Measurements from ENCODE around the gene CHSY3.

The CHSY3 gene

GRCh38 chr5:130116462-130116861 lies 212.2 kb downstream of the CHSY3 start:
- Histone ChIP-seq H3K9me3 (ENCODE audit: control insufficient read depth, low read length) (no peaks in the 10 kb centered on the region), H3K27ac (ENCODE audit: insufficient read depth, low read length, poor library complexity, severe bottlenecking) (no peak overlapping the region), H3K27me3 (replicated peaks; ENCODE audit: control insufficient read depth, insufficient read depth, low read length, poor library complexity, severe bottlenecking) (no peaks in the 10 kb centered on the region), H3K36me3 (ENCODE audit: control insufficient read depth, insufficient read depth, low read length) (no peaks in the 10 kb centered on the region), H3K4me1 (ENCODE audit: control insufficient read depth, insufficient read depth, low read length, poor library complexity, severe bottlenecking) (no peaks in the 10 kb centered on the region), H3K4me3 (ENCODE audit: insufficient read depth, low read depth, low read length, poor library complexity, severe bottlenecking) (no peak overlapping the region)
- no peak for DNase-seq

GRCh38 chr5:130116972-130117371 lies 212.7 kb downstream of the CHSY3 start:
- Histone ChIP-seq H3K27me3 (replicated peaks; ENCODE audit: control insufficient read depth, insufficient read depth, low read length, poor library complexity, severe bottlenecking) (no peaks in the 10 kb centered on the region), H3K27ac (ENCODE audit: insufficient read depth, low read length, poor library complexity, severe bottlenecking) (no peak overlapping the region), H3K9me3 (ENCODE audit: control insufficient read depth, low read length) (no peaks in the 10 kb centered on the region), H3K4me3 (ENCODE audit: insufficient read depth, low read depth, low read length, poor library complexity, severe bottlenecking) (no peak overlapping the region), H3K36me3 (ENCODE audit: control insufficient read depth, insufficient read depth, low read length) (no peaks in the 10 kb centered on the region), H3K4me1 (ENCODE audit: control insufficient read depth, insufficient read depth, low read length, poor library complexity, severe bottlenecking) (no peaks in the 10 kb centered on the region)
- DNase-seq: no peak

- H3K27me3 ChIP-seq (replicated peaks; ENCODE audit: control insufficient read depth, insufficient read depth, low read length, poor library complexity, severe bottlenecking): no peaks in the 10 kb centered on the region
- H3K4me3 ChIP-seq (ENCODE audit: insufficient read depth, low read depth, low read length, poor library complexity, severe bottlenecking): no peak overlapping the region
- no peaks in the 10 kb centered on the region for H3K4me1 ChIP-seq (ENCODE audit: control insufficient read depth, insufficient read depth, low read length, poor library complexity, severe bottlenecking)
- H3K27ac ChIP-seq (ENCODE audit: insufficient read depth, low read length, poor library complexity, severe bottlenecking): no peak overlapping the region
- H3K36me3 ChIP-seq (ENCODE audit: control insufficient read depth, insufficient read depth, low read length): no peaks in the 10 kb centered on the region
- H3K9me3 ChIP-seq (ENCODE audit: control insufficient read depth, low read length): no peaks in the 10 kb centered on the region
- DNase-seq: no peak
These were observed 222.5 kb downstream of the CHSY3 start for GRCh38 chr5:130126746-130127145.

GRCh38 chr5:130135506-130135905 lies 231.2 kb downstream of the CHSY3 start:
- no peak for DNase-seq
- Histone ChIP-seq H3K36me3 (ENCODE audit: control insufficient read depth, insufficient read depth, low read length) (no peaks in the 10 kb centered on the region), H3K9me3 (ENCODE audit: control insufficient read depth, low read length) (no peaks in the 10 kb centered on the region), H3K4me1 (ENCODE audit: control insufficient read depth, insufficient read depth, low read length, poor library complexity, severe bottlenecking) (no peaks in the 10 kb centered on the region), H3K27me3 (replicated peaks; ENCODE audit: control insufficient read depth, insufficient read depth, low read length, poor library complexity, severe bottlenecking) (no peaks in the 10 kb centered on the region), H3K27ac (ENCODE audit: insufficient read depth, low read length, poor library complexity, severe bottlenecking) (no peak overlapping the region), H3K4me3 (ENCODE audit: insufficient read depth, low read depth, low read length, poor library complexity, severe bottlenecking) (no peak overlapping the region)

GRCh38 chr5:130136300-130136699 lies 232.0 kb downstream of the CHSY3 start:
- no peak overlapping the region for H3K27ac ChIP-seq (ENCODE audit: insufficient read depth, low read length, poor library complexity, severe bottlenecking)
- no peak for DNase-seq

GRCh38 chr5:130137681-130138080 lies 233.4 kb downstream of the CHSY3 start:
- no peak for DNase-seq
- no peaks in the 10 kb centered on the region for H3K9me3 ChIP-seq (ENCODE audit: control insufficient read depth, low read length)
- H3K4me3 ChIP-seq (ENCODE audit: insufficient read depth, low read depth, low read length, poor library complexity, severe bottlenecking): no peak overlapping the region
- no peaks in the 10 kb centered on the region for H3K27me3 ChIP-seq (replicated peaks; ENCODE audit: control insufficient read depth, insufficient read depth, low read length, poor library complexity, severe bottlenecking)
- H3K36me3 ChIP-seq (ENCODE audit: control insufficient read depth, insufficient read depth, low read length): no peaks in the 10 kb centered on the region
- no peak overlapping the region for H3K27ac ChIP-seq (ENCODE audit: insufficient read depth, low read length, poor library complexity, severe bottlenecking)
- no peaks in the 10 kb centered on the region for H3K4me1 ChIP-seq (ENCODE audit: control insufficient read depth, insufficient read depth, low read length, poor library complexity, severe bottlenecking)

More at GRCh38 chr5:130136300-130136699, 232.0 kb downstream of the CHSY3 start:
- no peaks in the 10 kb centered on the region for H3K36me3 ChIP-seq (ENCODE audit: control insufficient read depth, insufficient read depth, low read length)
- no peaks in the 10 kb centered on the region for H3K9me3 ChIP-seq (ENCODE audit: control insufficient read depth, low read length)
- H3K27me3 ChIP-seq (replicated peaks; ENCODE audit: control insufficient read depth, insufficient read depth, low read length, poor library complexity, severe bottlenecking): no peaks in the 10 kb centered on the region
- no peak overlapping the region for H3K4me3 ChIP-seq (ENCODE audit: insufficient read depth, low read depth, low read length, poor library complexity, severe bottlenecking)
- no peaks in the 10 kb centered on the region for H3K4me1 ChIP-seq (ENCODE audit: control insufficient read depth, insufficient read depth, low read length, poor library complexity, severe bottlenecking)

- Histone ChIP-seq H3K36me3 (ENCODE audit: control insufficient read depth, insufficient read depth, low read length) (no peaks in the 10 kb centered on the region), H3K27me3 (replicated peaks; ENCODE audit: control insufficient read depth, insufficient read depth, low read length, poor library complexity, severe bottlenecking) (no peaks in the 10 kb centered on the region), H3K27ac (ENCODE audit: insufficient read depth, low read length, poor library complexity, severe bottlenecking) (no peak overlapping the region), H3K4me1 (ENCODE audit: control insufficient read depth, insufficient read depth, low read length, poor library complexity, severe bottlenecking) (no peaks in the 10 kb centered on the region), H3K4me3 (ENCODE audit: insufficient read depth, low read depth, low read length, poor library complexity, severe bottlenecking) (no peak overlapping the region), H3K9me3 (ENCODE audit: control insufficient read depth, low read length) (no peaks in the 10 kb centered on the region)
- no peak for DNase-seq
These were observed 234.3 kb downstream of the CHSY3 start for GRCh38 chr5:130138406-130139045.

- H3K4me3 ChIP-seq (ENCODE audit: insufficient read depth, low read depth, low read length, poor library complexity, severe bottlenecking): no peak overlapping the region
- no peak for DNase-seq
- no peak overlapping the region for H3K27ac ChIP-seq (ENCODE audit: insufficient read depth, low read length, poor library complexity, severe bottlenecking)
- no peaks in the 10 kb centered on the region for H3K36me3 ChIP-seq (ENCODE audit: control insufficient read depth, insufficient read depth, low read length)
- H3K9me3 ChIP-seq (ENCODE audit: control insufficient read depth, low read length): no peaks in the 10 kb centered on the region
- no peaks in the 10 kb centered on the region for H3K27me3 ChIP-seq (replicated peaks; ENCODE audit: control insufficient read depth, insufficient read depth, low read length, poor library complexity, severe bottlenecking)
- H3K4me1 ChIP-seq (ENCODE audit: control insufficient read depth, insufficient read depth, low read length, poor library complexity, severe bottlenecking): no peaks in the 10 kb centered on the region
These were observed 237.5 kb downstream of the CHSY3 start for GRCh38 chr5:130141659-130142320.

- H3K4me1 ChIP-seq (ENCODE audit: control insufficient read depth, insufficient read depth, low read length, poor library complexity, severe bottlenecking): no peaks in the 10 kb centered on the region
- DNase-seq: no peak
- H3K27me3 ChIP-seq (replicated peaks; ENCODE audit: control insufficient read depth, insufficient read depth, low read length, poor library complexity, severe bottlenecking): no peaks in the 10 kb centered on the region
- no peak overlapping the region for H3K4me3 ChIP-seq (ENCODE audit: insufficient read depth, low read depth, low read length, poor library complexity, severe bottlenecking)
- H3K9me3 ChIP-seq (ENCODE audit: control insufficient read depth, low read length): no peaks in the 10 kb centered on the region
- no peaks in the 10 kb centered on the region for H3K36me3 ChIP-seq (ENCODE audit: control insufficient read depth, insufficient read depth, low read length)
- no peak overlapping the region for H3K27ac ChIP-seq (ENCODE audit: insufficient read depth, low read length, poor library complexity, severe bottlenecking)
These were observed 247.0 kb downstream of the CHSY3 start for GRCh38 chr5:130151239-130151638.

GRCh38 chr5:130155345-130156011 lies 251.2 kb downstream of the CHSY3 start:
- Histone ChIP-seq H3K27me3 (replicated peaks; ENCODE audit: control insufficient read depth, insufficient read depth, low read length, poor library complexity, severe bottlenecking) (no peaks in the 10 kb centered on the region), H3K27ac (ENCODE audit: insufficient read depth, low read length, poor library complexity, severe bottlenecking) (no peak overlapping the region), H3K4me3 (ENCODE audit: insufficient read depth, low read depth, low read length, poor library complexity, severe bottlenecking) (no peak overlapping the region), H3K4me1 (ENCODE audit: control insufficient read depth, insufficient read depth, low read length, poor library complexity, severe bottlenecking) (no peaks in the 10 kb centered on the region), H3K9me3 (ENCODE audit: control insufficient read depth, low read length) (no peaks in the 10 kb centered on the region), H3K36me3 (ENCODE audit: control insufficient read depth, insufficient read depth, low read length) (no peaks in the 10 kb centered on the region)
- no peak for DNase-seq
